ENCODE results near the gene SMPD3.
A peak's percentile ranks its signal among the peaks of the same experiment; 100 is the strongest.
"Not testable (repeated sequence)": the region's sequence is repeated elsewhere in the genome, so short reads cannot be mapped to it uniquely, and the experiment has no call there.

Gene SMPD3
- long read RNA-seq: 0 reads

DNA sequence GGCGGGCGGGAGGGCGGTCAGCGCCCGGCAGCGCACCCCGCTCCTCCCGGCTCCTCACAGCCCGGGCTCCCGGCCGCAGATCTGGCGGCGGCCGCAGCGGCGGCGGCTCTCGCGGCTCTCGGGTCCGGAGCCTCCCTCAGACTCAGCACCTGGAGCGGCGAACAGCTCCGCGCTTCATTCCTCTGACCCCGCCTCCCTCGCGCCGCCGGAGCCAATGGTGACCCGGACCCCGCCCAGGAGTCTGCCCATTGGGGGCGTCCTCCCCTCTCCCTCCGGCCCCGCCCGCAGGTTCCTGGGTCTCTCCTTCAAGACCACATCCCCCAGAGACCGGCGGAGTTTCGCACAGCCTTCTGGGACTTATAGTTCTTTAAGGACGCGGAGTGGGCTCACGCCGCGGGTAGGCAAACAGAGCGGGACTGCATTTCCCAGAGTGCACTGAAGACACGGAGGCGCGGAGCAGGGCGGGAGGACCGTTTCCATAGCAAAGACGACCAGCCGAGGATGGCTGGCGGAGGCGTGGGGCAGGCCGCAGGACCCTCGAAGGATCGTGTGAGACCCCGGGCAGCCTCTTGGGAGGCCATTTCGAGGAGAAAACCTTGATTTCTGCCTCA lies at the start of gene SMPD3:
Gene SMPD3, minus strand, starts transcription at position 149 of the 611 bp plus-strand sequence. CDS start 76,327 bp downstream, outside the sequence.
- peaks cover 5% of the 10 kb centered on the region for H3K27me3 ChIP-seq (ENCODE audit: insufficient read depth, poor library complexity, severe bottlenecking)

DNA sequence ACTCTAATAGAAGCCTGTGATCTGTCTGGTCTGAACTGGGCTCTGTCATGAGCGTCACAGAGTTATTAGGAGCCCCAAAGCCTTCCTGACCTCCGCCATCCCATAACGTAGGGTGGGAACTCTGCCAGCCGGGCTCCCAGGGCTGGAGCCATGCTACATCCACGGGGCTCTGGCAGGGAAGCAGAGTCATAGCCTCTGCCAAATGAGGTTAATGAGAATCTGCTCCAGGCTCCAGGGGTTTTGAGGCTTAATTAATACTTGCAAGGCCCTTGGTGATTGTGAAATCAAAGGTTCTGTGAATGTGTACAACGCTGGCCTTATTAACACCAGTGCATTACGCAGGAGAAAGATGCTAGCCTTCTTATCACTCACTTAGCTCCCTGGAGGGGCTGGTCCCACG lies 48.4 kb upstream of the SMPD3 start:
- no peak overlapping the region for H3K27ac ChIP-seq (replicated peaks)
- H3K27me3 ChIP-seq (ENCODE audit: insufficient read depth, poor library complexity, severe bottlenecking): no peaks in the 10 kb centered on the region
- DNase-seq (ENCODE audit: low read depth in 1 of 2, low spot score in 1 of 2): no peak
- TF ChIP-seq POLR2AphosphoS5 (IDR thresholded peaks at IDR 0.05; ENCODE audit: low read depth) (no peak), CTCF (IDR thresholded peaks at IDR 0.05; ENCODE audit: insufficient read depth, low read length) (no peak), SPI1 (IDR thresholded peaks at IDR 0.05; ENCODE audit: borderline replicate concordance, low read depth) (no peak), GABPA (IDR thresholded peaks at IDR 0.05; ENCODE audit: low read depth) (no peak)
- TF ChIP-seq, protein P1, sequence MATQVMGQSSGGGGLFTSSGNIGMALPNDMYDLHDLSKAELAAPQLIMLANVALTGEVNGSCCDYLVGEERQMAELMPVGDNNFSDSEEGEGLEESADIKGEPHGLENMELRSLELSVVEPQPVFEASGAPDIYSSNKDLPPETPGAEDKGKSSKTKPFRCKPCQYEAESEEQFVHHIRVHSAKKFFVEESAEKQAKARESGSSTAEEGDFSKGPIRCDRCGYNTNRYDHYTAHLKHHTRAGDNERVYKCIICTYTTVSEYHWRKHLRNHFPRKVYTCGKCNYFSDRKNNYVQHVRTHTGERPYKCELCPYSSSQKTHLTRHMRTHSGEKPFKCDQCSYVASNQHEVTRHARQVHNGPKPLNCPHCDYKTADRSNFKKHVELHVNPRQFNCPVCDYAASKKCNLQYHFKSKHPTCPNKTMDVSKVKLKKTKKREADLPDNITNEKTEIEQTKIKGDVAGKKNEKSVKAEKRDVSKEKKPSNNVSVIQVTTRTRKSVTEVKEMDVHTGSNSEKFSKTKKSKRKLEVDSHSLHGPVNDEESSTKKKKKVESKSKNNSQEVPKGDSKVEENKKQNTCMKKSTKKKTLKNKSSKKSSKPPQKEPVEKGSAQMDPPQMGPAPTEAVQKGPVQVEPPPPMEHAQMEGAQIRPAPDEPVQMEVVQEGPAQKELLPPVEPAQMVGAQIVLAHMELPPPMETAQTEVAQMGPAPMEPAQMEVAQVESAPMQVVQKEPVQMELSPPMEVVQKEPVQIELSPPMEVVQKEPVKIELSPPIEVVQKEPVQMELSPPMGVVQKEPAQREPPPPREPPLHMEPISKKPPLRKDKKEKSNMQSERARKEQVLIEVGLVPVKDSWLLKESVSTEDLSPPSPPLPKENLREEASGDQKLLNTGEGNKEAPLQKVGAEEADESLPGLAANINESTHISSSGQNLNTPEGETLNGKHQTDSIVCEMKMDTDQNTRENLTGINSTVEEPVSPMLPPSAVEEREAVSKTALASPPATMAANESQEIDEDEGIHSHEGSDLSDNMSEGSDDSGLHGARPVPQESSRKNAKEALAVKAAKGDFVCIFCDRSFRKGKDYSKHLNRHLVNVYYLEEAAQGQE (IDR thresholded peaks at IDR 0.05; ENCODE audit: insufficient replicate concordance, low read depth): no peak
- no peak overlapping the region for H3K4me3 ChIP-seq (replicated peaks; ENCODE audit: insufficient read depth, low read length)

More for the DNA sequence above, at the start of gene SMPD3:
- peak; percentile 91 to 96 for DNase-seq (ENCODE audit: low read depth in 1 of 2, low spot score in 1 of 2)
- Histone ChIP-seq H3K27ac (replicated peaks) (no peak within 1 kb of the TSS), H3K4me3 (replicated peaks; ENCODE audit: insufficient read depth, low read length) (peak within 1 kb of the TSS; percentile 37)
- no peak for TF ChIP-seq GABPA (IDR thresholded peaks at IDR 0.05; ENCODE audit: low read depth)
- no peak for TF ChIP-seq SPI1 (IDR thresholded peaks at IDR 0.05; ENCODE audit: borderline replicate concordance, low read depth)
- TF ChIP-seq CTCF (IDR thresholded peaks at IDR 0.05; ENCODE audit: insufficient read depth, low read length): no peak
- TF ChIP-seq, protein P1 (IDR thresholded peaks at IDR 0.05; ENCODE audit: insufficient replicate concordance, low read depth): peak; percentile 92
- TF ChIP-seq POLR2AphosphoS5 (IDR thresholded peaks at IDR 0.05; ENCODE audit: low read depth): no peak

GRCh38 chr16:68494261-68494660 lies 46.0 kb upstream of the SMPD3 start:
- not testable (repeated sequence) for H3K4me3 ChIP-seq (replicated peaks; ENCODE audit: insufficient read depth, low read length); DNase-seq (ENCODE audit: low read depth in 1 of 2, low spot score in 1 of 2); H3K27ac ChIP-seq (replicated peaks); H3K27me3 ChIP-seq (ENCODE audit: insufficient read depth, poor library complexity, severe bottlenecking)

DNA sequence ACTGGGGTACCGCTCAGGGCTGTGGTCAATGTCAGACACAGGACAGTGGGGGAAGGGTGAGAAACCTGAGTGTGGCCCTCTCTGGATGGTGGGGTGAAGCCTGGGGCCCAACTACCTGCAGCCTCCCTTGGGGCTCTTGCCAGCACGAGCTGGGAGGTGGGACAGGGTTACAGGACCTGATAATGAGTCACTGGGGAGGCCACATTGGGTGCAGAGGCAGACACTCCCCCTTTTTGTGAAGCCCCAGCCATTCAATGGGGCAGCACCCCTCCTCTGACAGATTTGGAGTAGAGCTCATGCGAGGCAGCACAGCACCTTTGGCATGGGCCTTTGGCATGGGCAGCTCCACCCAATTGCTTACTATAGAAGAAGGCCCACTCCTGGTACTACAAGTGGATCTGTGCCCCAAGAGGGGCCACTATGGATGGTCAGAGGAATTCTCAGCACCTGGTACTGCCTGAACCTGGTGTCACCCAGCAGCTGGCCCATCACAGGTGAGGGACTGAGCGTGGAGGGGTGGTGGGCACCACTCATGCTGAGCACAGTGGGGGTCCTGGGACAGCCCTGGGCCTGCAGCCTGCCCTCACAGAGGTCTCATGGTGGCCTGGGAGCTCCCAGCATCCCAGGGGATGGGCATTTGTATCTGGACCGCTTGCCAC lies 45.2 kb upstream of the SMPD3 start:
- DNase-seq (ENCODE audit: low read depth in 1 of 2, low spot score in 1 of 2): no peak
- no peaks in the 10 kb centered on the region for H3K27me3 ChIP-seq (ENCODE audit: insufficient read depth, poor library complexity, severe bottlenecking)
- TF ChIP-seq, protein P1 (IDR thresholded peaks at IDR 0.05; ENCODE audit: insufficient replicate concordance, low read depth): no peak
- TF ChIP-seq SPI1 (IDR thresholded peaks at IDR 0.05; ENCODE audit: borderline replicate concordance, low read depth) (no peak), POLR2AphosphoS5 (IDR thresholded peaks at IDR 0.05; ENCODE audit: low read depth) (no peak), GABPA (IDR thresholded peaks at IDR 0.05; ENCODE audit: low read depth) (no peak), CTCF (IDR thresholded peaks at IDR 0.05; ENCODE audit: insufficient read depth, low read length) (no peak)
- H3K4me3 ChIP-seq (replicated peaks; ENCODE audit: insufficient read depth, low read length): no peak overlapping the region
- no peak overlapping the region for H3K27ac ChIP-seq (replicated peaks)

Measured in HL-60 (cell line).